ENCODE data around the gene SMC5. TPM values are rescaled to one million over a fixed set of nuclear protein-coding genes. Genes with fewer than 3 reads are reported as not detected.

The SMC5 gene
- total RNA-seq, 4 donors from 2014 or later: 20.2 to 86.1 (median 24.0) TPM

GRCh38 chr9:70291446-70291845 lies 32.7 kb downstream of the SMC5 start:
- no peak overlapping the region for H3K27ac ChIP-seq
- DNase-seq: no peak
- no peaks in the 10 kb centered on the region for H3K9me3 ChIP-seq
- peaks cover 0 to 18% (median 0%) of the 10 kb centered on the region in 4 donors for H3K4me1 ChIP-seq
- TF ChIP-seq POLR2AphosphoS5 (IDR thresholded peaks at IDR 0.05) (no peak), EP300 (IDR thresholded peaks at IDR 0.05; ENCODE audit: low read depth) (no peak), CTCF (IDR thresholded peaks at IDR 0.05) (no peak), POLR2A (IDR thresholded peaks at IDR 0.05) (no peak)
- H3K27me3 ChIP-seq: no peaks in the 10 kb centered on the region
- in situ Hi-C loops (cut with MboI; ENCODE audit: low pct_ligation_motif_present in 1 of 4, low pct_unique_long_range_greater_than_20kb in 1 of 4, low sequenced_read_pairs in 3 of 4): no loop called here
- H3K4me3 ChIP-seq: no peak overlapping the region
- peaks cover 0 to 38% (median 0%) of the 10 kb centered on the region in 4 donors for H3K36me3 ChIP-seq
- intact Hi-C loops (cut with DNase I; ENCODE audit: low total_unique reads): no loop called here
- WGBS, 2 donors (ENCODE audit: low coverage in 1 of 2): 83 to 100% methylated on average over 1 of the region's 1 CpG

- in situ Hi-C loops (cut with MboI; ENCODE audit: low pct_ligation_motif_present in 1 of 4, low pct_unique_long_range_greater_than_20kb in 1 of 4, low sequenced_read_pairs in 3 of 4) (no loop called here), intact Hi-C loops (cut with DNase I; ENCODE audit: low total_unique reads) (no loop called here)
- Histone ChIP-seq H3K36me3 (peaks cover 0 to 31% (median 0%) of the 10 kb centered on the region in 4 donors), H3K27me3 (no peaks in the 10 kb centered on the region), H3K27ac (no peak overlapping the region), H3K4me1 (peaks cover 0 to 10% (median 0%) of the 10 kb centered on the region in 4 donors), H3K9me3 (no peaks in the 10 kb centered on the region), H3K4me3 (no peak overlapping the region)
- TF ChIP-seq EP300 (IDR thresholded peaks at IDR 0.05; ENCODE audit: low read depth) (no peak), POLR2A (IDR thresholded peaks at IDR 0.05) (no peak), CTCF (IDR thresholded peaks at IDR 0.05) (no peak), POLR2AphosphoS5 (IDR thresholded peaks at IDR 0.05) (no peak)
- 100% methylated on average over 1 of the region's 1 CpG for WGBS, 2 donors (ENCODE audit: low coverage in 1 of 2)
- no peak for DNase-seq
Observed at GRCh38 chr9:70292253-70292652, 33.5 kb downstream of the SMC5 start.

GRCh38 chr9:70293214-70293613 lies 34.4 kb downstream of the SMC5 start:
- DNase-seq: no peak
- Histone ChIP-seq H3K36me3 (peaks cover 0 to 25% (median 2%) of the 10 kb centered on the region in 4 donors), H3K27me3 (no peaks in the 10 kb centered on the region), H3K4me3 (no peak overlapping the region), H3K27ac (no peak overlapping the region), H3K9me3 (no peaks in the 10 kb centered on the region), H3K4me1 (peaks cover 0 to 8% (median 0%) of the 10 kb centered on the region in 4 donors)
- in situ Hi-C loops (cut with MboI; ENCODE audit: low pct_ligation_motif_present in 1 of 4, low pct_unique_long_range_greater_than_20kb in 1 of 4, low sequenced_read_pairs in 3 of 4) (no loop called here), intact Hi-C loops (cut with DNase I; ENCODE audit: low total_unique reads) (no loop called here)
- TF ChIP-seq POLR2A (IDR thresholded peaks at IDR 0.05) (no peak), EP300 (IDR thresholded peaks at IDR 0.05; ENCODE audit: low read depth) (no peak), POLR2AphosphoS5 (IDR thresholded peaks at IDR 0.05) (no peak), CTCF (IDR thresholded peaks at IDR 0.05) (no peak)
- WGBS, 2 donors (ENCODE audit: low coverage in 1 of 2): 81 to 90% methylated on average over 1 of the region's 1 CpG

GRCh38 chr9:70297141-70297540 lies 38.4 kb downstream of the SMC5 start:
- DNase-seq: no peak
- intact Hi-C loops (cut with DNase I; ENCODE audit: low total_unique reads): no loop called here
- H3K4me3 ChIP-seq: no peak overlapping the region

More at GRCh38 chr9:70297141-70297540, 38.4 kb downstream of the SMC5 start:
- H3K9me3 ChIP-seq: no peaks in the 10 kb centered on the region
- no peak for TF ChIP-seq EP300 (IDR thresholded peaks at IDR 0.05; ENCODE audit: low read depth)
- no peak for TF ChIP-seq POLR2A (IDR thresholded peaks at IDR 0.05)
- no peak for TF ChIP-seq CTCF (IDR thresholded peaks at IDR 0.05)
- TF ChIP-seq POLR2AphosphoS5 (IDR thresholded peaks at IDR 0.05): no peak
- WGBS, 2 donors (ENCODE audit: low coverage in 1 of 2): 93 to 95% methylated on average over 1 of the region's 1 CpG
- in situ Hi-C loops (cut with MboI; ENCODE audit: low pct_ligation_motif_present in 1 of 4, low pct_unique_long_range_greater_than_20kb in 1 of 4, low sequenced_read_pairs in 3 of 4): no loop called here
- no peak overlapping the region for H3K27ac ChIP-seq
- no peaks in the 10 kb centered on the region for H3K27me3 ChIP-seq
- H3K4me1 ChIP-seq: peaks cover 0 to 6% (median 3%) of the 10 kb centered on the region in 4 donors
- H3K36me3 ChIP-seq: peaks cover 0 to 39% (median 5%) of the 10 kb centered on the region in 4 donors

All from transverse colon (tissue), 4 donors.